HepG2 (cell line): ENCODE results near the gene TMEM134.

ENCODE experiments used
- EZH2 ChIP-seq: conservative IDR thresholded peaks from 2 replicates; pipeline ENCODE4 v1.6.1; 2012; ENCODE audit warnings: mild to moderate bottlenecking, low read depth, low read length, moderate library complexity
- FOXJ3 ChIP-seq: sonication (generic); formaldehyde crosslinking; IDR thresholded peaks from 2 replicates; pipeline ENCODE4 v1.4.0; 2020; ENCODE audit warnings: missing genetic modification reagents, mild to moderate bottlenecking, borderline replicate concordance
- SRF ChIP-seq: IDR thresholded peaks from 2 replicates; pipeline ENCODE4 v1.6.1; 2011; ENCODE audit warnings: mild to moderate bottlenecking, low read depth, low read length, moderate library complexity
- ZFP36 ChIP-seq: fragments of 150-350 bp; IDR thresholded peaks from 2 replicates; pipeline ENCODE4 v1.6.1; 2018; ENCODE audit warnings: borderline replicate concordance, low read length, low read depth; ENCODE audit not compliant: partially characterized antibody
- ZNF558 ChIP-seq: sonication (generic); formaldehyde crosslinking; IDR thresholded peaks from 2 replicates; pipeline ENCODE4 v1.9.0; 2022; ENCODE audit warnings: mild to moderate bottlenecking, missing genetic modification reagents, borderline replicate concordance
- TF ChIP-seq, protein P1 (sequence below): sonication (generic); formaldehyde crosslinking; IDR thresholded peaks from 2 replicates; pipeline ENCODE4 v1.5.0; 2020; ENCODE audit warnings: mild to moderate bottlenecking, missing genetic modification reagents, moderate library complexity
- TF ChIP-seq, protein P2 (sequence below): sonication (generic); formaldehyde crosslinking; conservative IDR thresholded peaks from 2 replicates; pipeline ENCODE4 v1.4.0; 2020; ENCODE audit warnings: missing genetic modification reagents

DNA sequence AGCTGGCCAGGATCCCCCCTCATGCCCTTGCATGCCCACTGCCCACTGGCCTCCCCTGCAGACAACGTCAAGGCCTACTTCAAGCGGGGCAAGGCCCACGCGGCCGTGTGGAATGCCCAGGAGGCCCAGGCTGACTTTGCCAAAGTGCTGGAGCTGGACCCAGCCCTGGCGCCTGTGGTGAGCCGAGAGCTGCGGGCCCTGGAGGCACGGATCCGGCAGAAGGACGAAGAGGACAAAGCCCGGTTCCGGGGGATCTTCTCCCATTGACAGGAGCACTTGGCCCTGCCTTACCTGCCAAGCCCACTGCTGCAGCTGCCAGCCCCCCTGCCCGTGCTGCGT, 21.6 kb upstream of the TMEM134 start:
- TF ChIP-seq, protein P1, sequence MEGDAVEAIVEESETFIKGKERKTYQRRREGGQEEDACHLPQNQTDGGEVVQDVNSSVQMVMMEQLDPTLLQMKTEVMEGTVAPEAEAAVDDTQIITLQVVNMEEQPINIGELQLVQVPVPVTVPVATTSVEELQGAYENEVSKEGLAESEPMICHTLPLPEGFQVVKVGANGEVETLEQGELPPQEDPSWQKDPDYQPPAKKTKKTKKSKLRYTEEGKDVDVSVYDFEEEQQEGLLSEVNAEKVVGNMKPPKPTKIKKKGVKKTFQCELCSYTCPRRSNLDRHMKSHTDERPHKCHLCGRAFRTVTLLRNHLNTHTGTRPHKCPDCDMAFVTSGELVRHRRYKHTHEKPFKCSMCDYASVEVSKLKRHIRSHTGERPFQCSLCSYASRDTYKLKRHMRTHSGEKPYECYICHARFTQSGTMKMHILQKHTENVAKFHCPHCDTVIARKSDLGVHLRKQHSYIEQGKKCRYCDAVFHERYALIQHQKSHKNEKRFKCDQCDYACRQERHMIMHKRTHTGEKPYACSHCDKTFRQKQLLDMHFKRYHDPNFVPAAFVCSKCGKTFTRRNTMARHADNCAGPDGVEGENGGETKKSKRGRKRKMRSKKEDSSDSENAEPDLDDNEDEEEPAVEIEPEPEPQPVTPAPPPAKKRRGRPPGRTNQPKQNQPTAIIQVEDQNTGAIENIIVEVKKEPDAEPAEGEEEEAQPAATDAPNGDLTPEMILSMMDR = no peak
- TF ChIP-seq ZNF558 (CRISPR knock-in tag) = no peak
- TF ChIP-seq FOXJ3 (CRISPR knock-in tag) = no peak
- TF ChIP-seq, protein P2, sequence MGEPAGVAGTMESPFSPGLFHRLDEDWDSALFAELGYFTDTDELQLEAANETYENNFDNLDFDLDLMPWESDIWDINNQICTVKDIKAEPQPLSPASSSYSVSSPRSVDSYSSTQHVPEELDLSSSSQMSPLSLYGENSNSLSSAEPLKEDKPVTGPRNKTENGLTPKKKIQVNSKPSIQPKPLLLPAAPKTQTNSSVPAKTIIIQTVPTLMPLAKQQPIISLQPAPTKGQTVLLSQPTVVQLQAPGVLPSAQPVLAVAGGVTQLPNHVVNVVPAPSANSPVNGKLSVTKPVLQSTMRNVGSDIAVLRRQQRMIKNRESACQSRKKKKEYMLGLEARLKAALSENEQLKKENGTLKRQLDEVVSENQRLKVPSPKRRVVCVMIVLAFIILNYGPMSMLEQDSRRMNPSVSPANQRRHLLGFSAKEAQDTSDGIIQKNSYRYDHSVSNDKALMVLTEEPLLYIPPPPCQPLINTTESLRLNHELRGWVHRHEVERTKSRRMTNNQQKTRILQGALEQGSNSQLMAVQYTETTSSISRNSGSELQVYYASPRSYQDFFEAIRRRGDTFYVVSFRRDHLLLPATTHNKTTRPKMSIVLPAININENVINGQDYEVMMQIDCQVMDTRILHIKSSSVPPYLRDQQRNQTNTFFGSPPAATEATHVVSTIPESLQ (CRISPR knock-in tag) = no peak
- no peak for TF ChIP-seq EZH2
- no peak for TF ChIP-seq ZFP36
- no peak for TF ChIP-seq SRF
